Thoracic aorta (tissue), 2 donors: ENCODE data around the gene ALDH3A1. TPM values are rescaled to one million over a fixed set of nuclear protein-coding genes. Genes with fewer than 3 reads are reported as not detected.

Experiments used
- ATAC-seq: fragments of 150-250 bp; one replicate; pipeline ENCODE4 v1.8.0; 2017; ENCODE audit warnings: low read depth; ENCODE audit not compliant: insufficient number of reproducible peaks, low FRiP score
- DNase-seq: peaks from one replicate; pipeline ENCODE4 v3.0.0-alpha.2; 2020; ENCODE audit warnings: low spot score
- H3K27ac ChIP-seq, 2 donors: fragments of 200-600 bp; sonication (generic); 1 replicate in 1 of 2; 2 replicates in 1 of 2; pipeline ENCODE4 v1.5.1; 2016; ENCODE audit warnings: mild to moderate bottlenecking in 2 of 2, moderate library complexity in 2 of 2
- H3K27me3 ChIP-seq: fragments of 200-600 bp; sonication (generic); replicated peaks from 2 replicates; pipeline ENCODE4 v1.6.0; 2016; ENCODE audit warnings: mild to moderate bottlenecking; ENCODE audit not compliant: insufficient read depth
- H3K36me3 ChIP-seq: fragments of 200-600 bp; sonication (generic); one replicate; pipeline ENCODE4 v1.5.1; 2016
- H3K4me1 ChIP-seq, 2 donors: fragments of 200-600 bp; sonication (generic); 1 replicate in 1 of 2; 2 replicates in 1 of 2; pipeline versions ENCODE4 v1.5.1 to v1.6.0; 2016; ENCODE audit warnings: low read depth in 2 of 2, mild to moderate bottlenecking in 1 of 2; ENCODE audit not compliant: control insufficient read depth in 1 of 2
- H3K4me3 ChIP-seq: fragments of 200-600 bp; sonication (generic); 2 replicates; pipeline ENCODE4 v1.5.1; 2016; ENCODE audit warnings: mild to moderate bottlenecking
- H3K9me3 ChIP-seq: fragments of 200-600 bp; sonication (generic); 2 replicates; pipeline ENCODE4 v1.5.1; 2016
- CTCF ChIP-seq: fragments of 200-600 bp; sonication (generic); IDR thresholded peaks from one replicate; pipeline ENCODE4 v1.5.1; 2019; ENCODE audit warnings: antibody characterized with exemption
- total RNA-seq, 2 donors: library from RNA; depleted of rRNA; stranded (reverse); fragments of >200 nt; gene quantifications; one replicate each; pipeline versions ENCODE4 v1.1.0 to v1.2.3, GENCODE V29; 2016

ALDH3A1 gene
- total RNA-seq, 2 donors from 2014 or later: 3.2 to 21.2 TPM

DNA sequence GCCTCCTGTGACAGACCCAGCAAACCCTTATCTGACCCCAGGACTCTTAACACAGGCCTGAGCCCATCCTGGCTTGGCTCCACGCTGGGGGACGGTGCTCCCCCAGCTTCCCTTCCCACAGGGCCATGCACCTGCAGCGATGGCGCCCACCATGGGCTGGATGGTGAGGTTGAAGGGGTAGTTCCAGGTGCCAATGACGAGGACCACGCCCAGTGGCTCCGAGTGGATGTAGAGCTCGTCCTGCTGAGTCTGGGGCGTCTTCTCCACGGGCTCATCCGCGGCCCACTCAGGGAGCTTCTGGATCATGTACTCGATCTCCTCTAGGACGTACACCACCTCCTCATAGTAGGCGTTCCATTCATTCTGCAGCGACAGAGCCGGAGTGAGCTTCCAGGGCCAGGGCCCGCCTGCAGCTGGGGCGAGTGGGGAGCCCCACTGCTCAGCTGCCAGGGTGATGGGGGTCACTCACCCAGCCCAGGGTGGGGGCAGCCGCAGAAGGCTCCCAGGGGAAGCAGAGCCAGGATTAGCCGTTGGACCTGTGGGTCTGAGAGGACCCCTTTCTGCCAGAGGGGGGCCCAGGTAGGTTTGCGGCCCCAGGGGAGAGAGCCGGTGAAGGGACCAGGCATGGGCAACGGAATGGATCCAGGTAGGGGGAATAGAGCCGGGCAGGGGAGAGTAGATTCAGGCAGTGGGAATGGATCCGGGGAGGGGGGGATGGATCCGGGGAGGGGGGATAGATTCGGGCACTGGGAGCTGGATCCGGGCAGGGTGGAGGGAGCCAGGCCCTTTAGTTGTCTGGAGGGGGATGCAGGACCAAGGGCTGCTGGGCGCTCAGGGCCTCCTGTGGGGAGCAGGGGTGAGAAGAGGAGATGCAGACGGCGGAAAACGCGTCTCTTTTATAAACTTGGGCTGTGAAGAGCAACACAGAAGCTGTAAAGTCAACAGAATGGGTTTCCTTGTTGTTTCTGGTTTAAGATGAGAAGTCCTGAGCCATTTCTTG, 4.7 kb downstream of the ALDH3A1 start:
- Histone ChIP-seq H3K9me3 (no peaks in the 10 kb centered on the region), H3K4me3 (no peak overlapping the region), H3K27me3 (no peaks in the 10 kb centered on the region), H3K36me3 (no peaks in the 10 kb centered on the region), H3K27ac (no peak overlapping the region), H3K4me1 (peaks cover 0 to 14% of the 10 kb centered on the region in 2 donors)
- DNase-seq: no peak
- no peak for ATAC-seq
- TF ChIP-seq CTCF: no peak

GRCh38 chr17:19742495-19742894, 5.6 kb downstream of the ALDH3A1 start:
- Histone ChIP-seq H3K9me3 (no peaks in the 10 kb centered on the region), H3K27me3 (no peaks in the 10 kb centered on the region), H3K27ac (no peak overlapping the region), H3K4me1 (peaks cover 0 to 7% of the 10 kb centered on the region in 2 donors), H3K4me3 (no peak overlapping the region), H3K36me3 (no peaks in the 10 kb centered on the region)
- DNase-seq (no peak), ATAC-seq (no peak)
- no peak for TF ChIP-seq CTCF

DNA sequence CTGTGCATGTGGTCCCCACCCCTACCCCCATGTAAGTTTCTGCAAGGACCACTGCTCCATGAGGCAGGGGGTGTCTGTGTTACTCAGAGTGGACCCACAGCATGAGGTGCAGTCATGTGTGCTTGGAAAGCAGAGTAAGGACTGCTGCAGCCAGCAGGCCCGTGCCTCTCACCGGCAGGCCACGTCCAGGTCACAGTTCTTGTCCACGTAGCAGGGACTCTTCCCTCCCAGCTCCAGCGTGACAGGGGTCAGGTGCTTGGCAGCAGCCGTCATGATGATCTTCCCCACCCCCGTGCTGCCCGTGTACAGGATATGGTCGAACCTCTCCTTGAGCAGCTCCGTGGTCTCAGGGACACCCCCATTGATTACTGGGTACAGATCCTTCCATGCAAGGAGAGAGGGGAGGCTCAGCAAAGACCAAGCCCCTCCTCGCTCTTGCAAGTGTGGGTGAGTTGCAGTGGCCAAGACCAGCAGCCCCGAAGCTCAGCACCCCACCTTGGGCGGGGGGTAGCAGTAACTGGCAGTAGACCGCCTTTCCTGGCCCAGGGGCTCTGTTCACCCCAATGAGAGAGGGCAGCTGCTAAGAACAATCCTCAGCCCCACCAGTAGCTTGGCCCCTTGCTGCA, 6.2 kb downstream of the ALDH3A1 start:
- Histone ChIP-seq H3K4me3 (no peak overlapping the region), H3K27ac (no peak overlapping the region), H3K4me1 (peaks cover 0 to 7% of the 10 kb centered on the region in 2 donors), H3K36me3 (no peaks in the 10 kb centered on the region), H3K9me3 (no peaks in the 10 kb centered on the region), H3K27me3 (no peaks in the 10 kb centered on the region)
- TF ChIP-seq CTCF: no peak
- DNase-seq (no peak), ATAC-seq (no peak)

DNA sequence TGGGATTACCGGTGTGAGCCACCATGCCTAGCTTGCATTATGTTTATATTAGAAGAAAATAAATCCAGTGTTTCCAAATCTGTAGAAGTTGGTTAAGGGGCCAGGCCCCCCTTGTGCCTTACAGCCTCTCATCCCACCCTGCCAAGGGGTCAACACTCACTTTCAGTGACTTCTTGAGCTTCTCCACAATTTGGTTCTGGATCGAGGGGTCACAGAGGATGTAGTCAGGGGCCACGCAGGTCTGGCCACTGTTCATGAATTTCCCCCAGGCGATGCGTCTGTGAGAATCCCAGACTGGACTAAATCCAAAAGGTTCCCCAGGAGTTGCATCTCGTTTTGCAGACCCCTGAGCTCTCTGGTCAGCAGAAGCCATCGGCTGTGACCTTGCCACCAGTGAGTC, 7.2 kb downstream of the ALDH3A1 start:
- no peak for TF ChIP-seq CTCF
- Histone ChIP-seq H3K4me1 (peaks cover 0 to 7% of the 10 kb centered on the region in 2 donors), H3K9me3 (no peaks in the 10 kb centered on the region), H3K4me3 (no peak overlapping the region), H3K27ac (no peak overlapping the region), H3K36me3 (no peaks in the 10 kb centered on the region), H3K27me3 (no peaks in the 10 kb centered on the region)
- ATAC-seq: no peak
- no peak for DNase-seq
